Neural cell (in vitro differentiated cells): ENCODE data around the gene BTF3L4. TPM values are rescaled to one million over a fixed set of nuclear protein-coding genes. Genes with fewer than 3 reads are reported as not detected.

ENCODE experiments used
- H2AFZ ChIP-seq: fragments of 200-600, 300-800 bp; sonication (generic), shearing (Covaris generic); 2 replicates; pipeline ENCODE4 v1.6.0; 2014; ENCODE audit warnings: low read depth, mild to moderate bottlenecking, antibody characterized with exemption, low read length, moderate library complexity
- H3F3A ChIP-seq: fragments of 200-600 bp; shearing (Covaris generic); 2 replicates; pipeline ENCODE4 v1.6.1; 2016; ENCODE audit warnings: mild to moderate bottlenecking, moderate library complexity, mixed read lengths, antibody characterized with exemption, low read length; ENCODE audit not compliant: insufficient read depth, poor library complexity, severe bottlenecking
- H3K27ac ChIP-seq: fragments of 200-600, 300-800 bp; sonication (generic), shearing (Covaris generic); 2 replicates; pipeline ENCODE4 v1.5.1; 2014; ENCODE audit warnings: mild to moderate bottlenecking, low read length, moderate library complexity
- H3K27me3 ChIP-seq: fragments of 300-800, 200-600 bp; sonication (generic), shearing (Covaris generic); 2 replicates; pipeline ENCODE4 v1.6.0; 2014; ENCODE audit warnings: mild to moderate bottlenecking, low read depth, low read length, moderate library complexity; ENCODE audit not compliant: insufficient read depth
- H3K36me3 ChIP-seq: fragments of 300-800, 200-600 bp; sonication (generic), shearing (Covaris generic); 2 replicates; pipeline ENCODE4 v1.5.1; 2014; ENCODE audit warnings: mild to moderate bottlenecking, antibody characterized with exemption, low read length, moderate library complexity; ENCODE audit not compliant: insufficient read depth
- H3K4me2 ChIP-seq: fragments of 300-800, 200-600 bp; sonication (generic), shearing (Covaris generic); 2 replicates; pipeline ENCODE4 v1.6.0; 2014; ENCODE audit warnings: mild to moderate bottlenecking, low read length
- H3K4me3 ChIP-seq: fragments of 300-800, 200-600 bp; sonication (generic), shearing (Covaris generic); 2 replicates; pipeline ENCODE4 v1.5.1; 2014; ENCODE audit warnings: mild to moderate bottlenecking, low read length, moderate library complexity
- H3K79me2 ChIP-seq: fragments of 200-600 bp; shearing (Covaris generic); replicated peaks from 2 replicates; pipeline ENCODE4 v1.6.0; 2014; ENCODE audit warnings: mild to moderate bottlenecking, low read length, moderate library complexity; ENCODE audit not compliant: insufficient read depth
- H3K9ac ChIP-seq: fragments of 300-800, 200-600 bp; sonication (generic), shearing (Covaris generic); 2 replicates; pipeline ENCODE4 v1.6.1; 2016; ENCODE audit warnings: mild to moderate bottlenecking, low read length, mixed read lengths
- H3K9me2 ChIP-seq: fragments of 200-600 bp; shearing (Covaris generic); 2 replicates; pipeline ENCODE4 v1.6.1; 2016; ENCODE audit warnings: mild to moderate bottlenecking, low read length, mixed read lengths; ENCODE audit not compliant: insufficient read depth
- H3K9me3 ChIP-seq: fragments of 200-600, 300-800 bp; sonication (generic), shearing (Covaris generic); 2 replicates; pipeline ENCODE4 v1.6.1; 2016; ENCODE audit warnings: mild to moderate bottlenecking, mixed run types, low read length, moderate library complexity, mixed read lengths
- H4K20me1 ChIP-seq: fragments of 200-600 bp; shearing (Covaris generic); 2 replicates; pipeline ENCODE4 v1.6.1; 2016; ENCODE audit warnings: mild to moderate bottlenecking, mixed run types; ENCODE audit not compliant: insufficient read depth
- CTCF ChIP-seq: fragments of 450-650 bp; IDR thresholded peaks from 2 replicates; pipeline ENCODE4 v1.5.1; 2014; ENCODE audit warnings: antibody characterized with exemption, mild to moderate bottlenecking, moderate library complexity; ENCODE audit not compliant: poor library complexity, severe bottlenecking
- EP300 ChIP-seq: fragments of 450-650 bp; conservative IDR thresholded peaks from 2 replicates; pipeline ENCODE4 v1.6.1; 2014; ENCODE audit warnings: antibody characterized with exemption, mild to moderate bottlenecking, moderate library complexity; ENCODE audit not compliant: poor library complexity, severe bottlenecking
- EZH2 ChIP-seq: fragments of 200-600, 300-800 bp; shearing (Covaris generic), sonication (generic); IDR thresholded peaks from 2 replicates; pipeline ENCODE4 v1.6.1; 2014; ENCODE audit warnings: antibody characterized with exemption, low read length, borderline replicate concordance, mild to moderate bottlenecking; ENCODE audit not compliant: insufficient read depth, poor library complexity, severe bottlenecking
- MXI1 ChIP-seq: fragments of 450-650 bp; conservative IDR thresholded peaks from 2 replicates; pipeline ENCODE4 v1.6.1; 2014; ENCODE audit warnings: antibody characterized with exemption, mild to moderate bottlenecking; ENCODE audit not compliant: poor library complexity, severe bottlenecking
- POLR2AphosphoS5 ChIP-seq: IDR thresholded peaks from 2 replicates; pipeline ENCODE4 v1.6.1; 2012
- RAD21 ChIP-seq: fragments of 450-650 bp; conservative IDR thresholded peaks from 2 replicates; pipeline ENCODE4 v1.6.1; 2014; ENCODE audit warnings: antibody characterized with exemption, mild to moderate bottlenecking, moderate library complexity
- REST ChIP-seq: IDR thresholded peaks from 2 replicates; pipeline ENCODE4 v1.6.1; 2012; ENCODE audit warnings: borderline replicate concordance
- SMC3 ChIP-seq: fragments of 450-650 bp; conservative IDR thresholded peaks from 2 replicates; pipeline ENCODE4 v1.6.1; 2014; ENCODE audit warnings: antibody characterized with exemption, mild to moderate bottlenecking, moderate library complexity; ENCODE audit not compliant: poor library complexity
- TAF1 ChIP-seq: IDR thresholded peaks from 2 replicates; pipeline ENCODE4 v1.6.1; 2012; ENCODE audit warnings: low read depth
- polyA plus RNA-seq: library from polyadenylated mRNA; depleted of rRNA; stranded (reverse); fragments of >200 nt; gene quantifications from 2 replicates; pipeline ENCODE4 v1.2.3, GENCODE V29; 2014

The BTF3L4 gene
- polyA plus RNA-seq, 1 donor from 2014 or later, result 355 TPM

- TF ChIP-seq MXI1, result no peak
- no peak for TF ChIP-seq RAD21
- TF ChIP-seq TAF1, result no peak
- no peak for TF ChIP-seq SMC3
- TF ChIP-seq EZH2, result no peak
- TF ChIP-seq POLR2AphosphoS5, result no peak
- no peak for TF ChIP-seq CTCF
- TF ChIP-seq REST, result no peak
- TF ChIP-seq EP300, result no peak
- no peaks in the 10 kb centered on the region for H3K27me3 ChIP-seq
- no peaks in the 10 kb centered on the region for H3K9me2 ChIP-seq
- H3K79me2 ChIP-seq, result no peaks in the 10 kb centered on the region
- no peak overlapping the region for H3K4me3 ChIP-seq
- H3K36me3 ChIP-seq, result no peaks in the 10 kb centered on the region
- H2AFZ ChIP-seq, result no peak overlapping the region
- no peak overlapping the region for H3K27ac ChIP-seq
- no peaks in the 10 kb centered on the region for H4K20me1 ChIP-seq
- H3K9ac ChIP-seq, result no peak overlapping the region
- no peaks in the 10 kb centered on the region for H3F3A ChIP-seq
- H3K4me2 ChIP-seq, result no peak overlapping the region
- no peaks in the 10 kb centered on the region for H3K9me3 ChIP-seq
Measured at GRCh38 chr1:52112489-52112888, 56.4 kb downstream of the BTF3L4 start.

GRCh38 chr1:52119301-52120079 lies 63.4 kb downstream of the BTF3L4 start:
- no peak overlapping the region for H3K9ac ChIP-seq
- no peak overlapping the region for H3K4me2 ChIP-seq
- H3F3A ChIP-seq, result no peaks in the 10 kb centered on the region
- H3K9me2 ChIP-seq, result no peaks in the 10 kb centered on the region
- TF ChIP-seq RAD21 (no peak), POLR2AphosphoS5 (no peak), EZH2 (no peak), SMC3 (no peak), EP300 (no peak), CTCF (no peak), MXI1 (no peak), TAF1 (no peak), REST (no peak)
- no peak overlapping the region for H3K27ac ChIP-seq
- no peaks in the 10 kb centered on the region for H3K79me2 ChIP-seq
- no peak overlapping the region for H2AFZ ChIP-seq
- H3K9me3 ChIP-seq, result no peaks in the 10 kb centered on the region
- H3K27me3 ChIP-seq, result no peaks in the 10 kb centered on the region
- H3K36me3 ChIP-seq, result no peaks in the 10 kb centered on the region
- no peaks in the 10 kb centered on the region for H4K20me1 ChIP-seq
- H3K4me3 ChIP-seq, result no peak overlapping the region
